Measurements from ENCODE around the gene SERPINB7. TPM values are rescaled to one million over a fixed set of nuclear protein-coding genes. Genes with fewer than 3 reads are reported as not detected.

The SERPINB7 gene
- polyA plus RNA-seq, 2 of the 4 experiments (the other 2 are of a cell fraction) = 0.84 to 2.9 TPM

DNA sequence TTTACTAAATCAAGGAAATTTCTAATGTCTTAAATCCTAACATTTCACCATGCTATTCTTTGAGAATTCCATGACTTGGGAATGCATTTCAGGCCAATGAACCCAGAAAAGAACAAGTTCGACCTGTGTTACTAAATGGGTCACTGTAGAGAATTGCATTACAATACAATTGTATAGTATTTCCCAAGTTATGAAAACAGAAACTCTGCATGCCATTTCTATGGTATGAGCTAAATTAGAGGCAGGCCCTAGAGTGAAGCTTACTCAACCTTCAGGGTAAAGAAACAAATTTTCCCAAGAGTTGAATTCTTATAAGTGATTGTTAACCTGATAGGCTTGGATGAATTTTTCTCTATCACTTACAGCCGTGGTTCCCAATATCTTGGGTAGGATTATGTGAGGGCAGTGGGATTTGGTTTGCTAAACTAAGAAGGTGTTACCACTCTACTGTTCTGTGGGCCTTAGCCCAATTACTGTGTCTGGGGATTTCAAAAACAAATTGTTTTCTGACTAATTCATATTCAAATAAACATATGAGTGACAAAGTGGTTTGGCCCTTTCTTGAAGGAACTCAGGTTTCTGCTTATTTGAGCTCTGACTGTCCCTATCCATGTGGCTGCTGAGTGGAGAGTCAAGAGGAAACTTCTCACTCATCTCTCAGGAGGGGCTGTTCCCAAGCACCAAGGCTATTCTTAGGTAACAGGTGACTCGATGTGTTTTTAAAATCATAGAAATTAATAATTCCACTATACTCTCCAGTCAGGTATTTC is 11.2 kb upstream of the SERPINB7 start:
- Histone ChIP-seq H3K4me1 (no peaks in the 10 kb centered on the region), H3K4me2 (no peak overlapping the region), H3K27ac (no peak overlapping the region), H3K9me3 (no peaks in the 10 kb centered on the region), H3K4me3 (no peak overlapping the region)
- no peak for TF ChIP-seq MAFK (IDR thresholded peaks at IDR 0.05; ENCODE audit: partially characterized antibody)
- no peak for TF ChIP-seq ATOH8 (CRISPR knock-in tag; IDR thresholded peaks at IDR 0.05; ENCODE audit: low read depth)
- TF ChIP-seq ZSCAN20 (CRISPR knock-in tag; IDR thresholded peaks at IDR 0.05) = no peak
- TF ChIP-seq ESRRA (IDR thresholded peaks at IDR 0.05; ENCODE audit: borderline replicate concordance, low read length) = no peak
- CTCF ChIA-PET = no interaction called here
- DNase-seq (ENCODE audit: low read depth in 1 of 2, low spot score in 1 of 2) (no peak), ATAC-seq (no peak), FAIRE-seq (no peak)
- 12% methylated on average over 3 of the region's 3 CpGs for WGBS (ENCODE audit: missing lambda C conversion rate)
- POLR2A ChIA-PET = no interaction called here

- Histone ChIP-seq H3K9me3 (no peaks in the 10 kb centered on the region), H3K4me2 (no peak overlapping the region), H3K27ac (no peak overlapping the region), H3K4me1 (no peaks in the 10 kb centered on the region), H3K4me3 (no peak overlapping the region)
- POLR2A ChIA-PET = no interaction called here
- TF ChIP-seq FOSL2 (IDR thresholded peaks at IDR 0.05) = no peak
- TF ChIP-seq FOSL2 (CRISPR knock-in tag; IDR thresholded peaks at IDR 0.05) = no peak
- TF ChIP-seq CBX2 (IDR thresholded peaks at IDR 0.05; ENCODE audit: borderline replicate concordance, low read depth) = no peak
- TF ChIP-seq RARB (CRISPR knock-in tag; IDR thresholded peaks at IDR 0.05) = no peak
- TF ChIP-seq MAFK (IDR thresholded peaks at IDR 0.05; ENCODE audit: partially characterized antibody) = no peak
- no peak for TF ChIP-seq EP300 (IDR thresholded peaks at IDR 0.05)
- TF ChIP-seq ATOH8 (CRISPR knock-in tag; IDR thresholded peaks at IDR 0.05; ENCODE audit: low read depth) = no peak
- TF ChIP-seq, protein P1, sequence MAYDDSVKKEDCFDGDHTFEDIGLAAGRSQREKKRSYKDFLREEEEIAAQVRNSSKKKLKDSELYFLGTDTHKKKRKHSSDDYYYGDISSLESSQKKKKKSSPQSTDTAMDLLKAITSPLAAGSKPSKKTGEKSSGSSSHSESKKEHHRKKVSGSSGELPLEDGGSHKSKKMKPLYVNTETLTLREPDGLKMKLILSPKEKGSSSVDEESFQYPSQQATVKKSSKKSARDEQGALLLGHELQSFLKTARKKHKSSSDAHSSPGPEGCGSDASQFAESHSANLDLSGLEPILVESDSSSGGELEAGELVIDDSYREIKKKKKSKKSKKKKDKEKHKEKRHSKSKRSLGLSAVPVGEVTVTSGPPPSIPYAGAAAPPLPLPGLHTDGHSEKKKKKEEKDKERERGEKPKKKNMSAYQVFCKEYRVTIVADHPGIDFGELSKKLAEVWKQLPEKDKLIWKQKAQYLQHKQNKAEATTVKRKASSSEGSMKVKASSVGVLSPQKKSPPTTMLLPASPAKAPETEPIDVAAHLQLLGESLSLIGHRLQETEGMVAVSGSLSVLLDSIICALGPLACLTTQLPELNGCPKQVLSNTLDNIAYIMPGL (CRISPR knock-in tag; IDR thresholded peaks at IDR 0.05; ENCODE audit: borderline replicate concordance) = no peak
- no peak for TF ChIP-seq HDAC2 (IDR thresholded peaks at IDR 0.05)
- no peak for TF ChIP-seq POLR2A (IDR thresholded peaks at IDR 0.05; ENCODE audit: low read length)
- TF ChIP-seq HEYL (CRISPR knock-in tag; IDR thresholded peaks at IDR 0.05) = no peak
- no peak for TF ChIP-seq CTCF (IDR thresholded peaks at IDR 0.05)
- TF ChIP-seq EHF (CRISPR knock-in tag; IDR thresholded peaks at IDR 0.05) = no peak
- TF ChIP-seq ZC3H11A (IDR thresholded peaks at IDR 0.05) = no peak
- no peak for TF ChIP-seq HOXA7 (CRISPR knock-in tag; IDR thresholded peaks at IDR 0.05)
- FAIRE-seq (no peak), ATAC-seq (no peak), DNase-seq (ENCODE audit: low read depth in 1 of 2, low spot score in 1 of 2) (no peak)
- 24% methylated on average over 2 of the region's 2 CpGs for WGBS (ENCODE audit: missing lambda C conversion rate)
- CTCF ChIA-PET = no interaction called here
Measured at GRCh38 chr18:63765837-63766236, 9.4 kb upstream of the SERPINB7 start.

GRCh38 chr18:63773551-63773950 is 1.7 kb upstream of the SERPINB7 start:
- no peak for DNase-seq (ENCODE audit: low read depth in 1 of 2, low spot score in 1 of 2)
- no peak overlapping the region for H3K4me2 ChIP-seq
- no peak for ATAC-seq
- 59% methylated on average over 3 of the region's 3 CpGs for WGBS (ENCODE audit: missing lambda C conversion rate)
- no peak for FAIRE-seq
- no peak overlapping the region for H3K4me3 ChIP-seq
- no peaks in the 10 kb centered on the region for H3K4me1 ChIP-seq
- ChIA-PET POLR2A (no interaction called here), CTCF (no interaction called here)
- no peak overlapping the region for H3K27ac ChIP-seq
- no peaks in the 10 kb centered on the region for H3K9me3 ChIP-seq
- no peak for TF ChIP-seq EHMT2 (IDR thresholded peaks at IDR 0.05; ENCODE audit: low read depth)
- TF ChIP-seq CBX8 (IDR thresholded peaks at IDR 0.05) = no peak
- no peak for TF ChIP-seq MYC (IDR thresholded peaks at IDR 0.05; ENCODE audit: borderline replicate concordance, low read length)
- no peak for TF ChIP-seq RCOR1 (IDR thresholded peaks at IDR 0.05; ENCODE audit: low read depth, low read length)
- TF ChIP-seq ZC3H11A (IDR thresholded peaks at IDR 0.05) = no peak
- TF ChIP-seq, protein P2, sequence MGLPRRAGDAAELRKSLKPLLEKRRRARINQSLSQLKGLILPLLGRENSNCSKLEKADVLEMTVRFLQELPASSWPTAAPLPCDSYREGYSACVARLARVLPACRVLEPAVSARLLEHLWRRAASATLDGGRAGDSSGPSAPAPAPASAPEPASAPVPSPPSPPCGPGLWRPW (IDR thresholded peaks at IDR 0.05) = no peak
- no peak for TF ChIP-seq USF2 (IDR thresholded peaks at IDR 0.05)
- TF ChIP-seq CEBPB (IDR thresholded peaks at IDR 0.05) = no peak
- TF ChIP-seq POLR2AphosphoS2 (conservative IDR thresholded peaks at IDR 0.05; ENCODE audit: low read length) = no peak
- no peak for TF ChIP-seq PHF8 (IDR thresholded peaks at IDR 0.05; ENCODE audit: borderline replicate concordance, low read depth)
- no peak for TF ChIP-seq RFX5 (IDR thresholded peaks at IDR 0.05)
- no peak for TF ChIP-seq NFE2L2 (conservative IDR thresholded peaks at IDR 0.05; ENCODE audit: low read length)
- TF ChIP-seq ZFP36 (IDR thresholded peaks at IDR 0.05; ENCODE audit: borderline replicate concordance, partially characterized antibody) = no peak

All from A549 (cell line).